SK-N-MC (cell line): ENCODE results near the gene CCDC196.

Experiments used
- EZH2 ChIP-seq: fragments of 200-600 bp; sonication (generic); IDR thresholded peaks from one replicate; pipeline ENCODE4 v1.6.1; 2017; ENCODE audit warnings: antibody characterized with exemption
- FOXP2 ChIP-seq: optimal IDR thresholded peaks from 2 replicates; pipeline ENCODE3; 2011; ENCODE audit warnings: mild to moderate bottlenecking, moderate library complexity; ENCODE audit not compliant: insufficient read depth; ENCODE audit errors: extremely low read length, control extremely low read depth
- POLR2AphosphoS5 ChIP-seq: IDR thresholded peaks from 2 replicates; pipeline ENCODE4 v1.6.1; 2012; ENCODE audit warnings: mild to moderate bottlenecking, low read depth, low read length, borderline replicate concordance

GRCh38 chr14:66473223-66473622 lies 12.9 kb upstream of the CCDC196 start:
- TF ChIP-seq EZH2 (no peak), POLR2AphosphoS5 (no peak), FOXP2 (no peak)
